HG03097 (cell line): ENCODE data around the gene JAGN1.
"Not testable (repeated sequence)": the region's sequence is repeated elsewhere in the genome, so short reads cannot be mapped to it uniquely, and the experiment has no call there.

Experiments used
- ATAC-seq: cut with Tn5 transposase; IDR thresholded peaks from one replicate; pipeline ENCODE4 v1.9.1; 2021; ENCODE audit not compliant: unreplicated experiment, low FRiP score

The JAGN1 gene

GRCh38 chr3:9915254-9916141 lies 25.1 kb downstream of the JAGN1 start:
- ATAC-seq, result no peak

- no peak for ATAC-seq
Measured at GRCh38 chr3:9916346-9916733, 25.9 kb downstream of the JAGN1 start.

GRCh38 chr3:9916734-9917680 lies 26.6 kb downstream of the JAGN1 start, which contains the start of gene IL17RC:
TSS of gene IL17RC (plus strand) at chr3:9917098. CDS start at chr3:9917316, 218 bp downstream.
- no peak for ATAC-seq

DNA sequence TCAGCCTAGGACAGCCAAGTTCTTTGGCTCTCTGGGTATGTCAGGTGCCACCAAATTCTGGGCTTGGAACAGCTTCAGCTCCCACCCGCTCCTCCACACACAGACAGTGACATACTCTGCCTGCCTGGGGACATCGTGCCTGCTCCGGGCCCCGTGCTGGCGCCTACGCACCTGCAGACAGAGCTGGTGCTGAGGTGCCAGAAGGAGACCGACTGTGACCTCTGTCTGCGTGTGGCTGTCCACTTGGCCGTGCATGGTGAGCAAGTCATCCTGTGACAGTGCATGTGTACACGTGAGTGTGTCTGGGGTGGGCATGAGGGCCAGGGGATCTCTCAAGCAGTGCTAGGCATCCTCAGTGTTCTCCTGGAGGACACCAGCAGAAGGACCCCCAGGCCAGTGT lies 27.4 kb downstream of the JAGN1 start:
- no peak for ATAC-seq

DNA sequence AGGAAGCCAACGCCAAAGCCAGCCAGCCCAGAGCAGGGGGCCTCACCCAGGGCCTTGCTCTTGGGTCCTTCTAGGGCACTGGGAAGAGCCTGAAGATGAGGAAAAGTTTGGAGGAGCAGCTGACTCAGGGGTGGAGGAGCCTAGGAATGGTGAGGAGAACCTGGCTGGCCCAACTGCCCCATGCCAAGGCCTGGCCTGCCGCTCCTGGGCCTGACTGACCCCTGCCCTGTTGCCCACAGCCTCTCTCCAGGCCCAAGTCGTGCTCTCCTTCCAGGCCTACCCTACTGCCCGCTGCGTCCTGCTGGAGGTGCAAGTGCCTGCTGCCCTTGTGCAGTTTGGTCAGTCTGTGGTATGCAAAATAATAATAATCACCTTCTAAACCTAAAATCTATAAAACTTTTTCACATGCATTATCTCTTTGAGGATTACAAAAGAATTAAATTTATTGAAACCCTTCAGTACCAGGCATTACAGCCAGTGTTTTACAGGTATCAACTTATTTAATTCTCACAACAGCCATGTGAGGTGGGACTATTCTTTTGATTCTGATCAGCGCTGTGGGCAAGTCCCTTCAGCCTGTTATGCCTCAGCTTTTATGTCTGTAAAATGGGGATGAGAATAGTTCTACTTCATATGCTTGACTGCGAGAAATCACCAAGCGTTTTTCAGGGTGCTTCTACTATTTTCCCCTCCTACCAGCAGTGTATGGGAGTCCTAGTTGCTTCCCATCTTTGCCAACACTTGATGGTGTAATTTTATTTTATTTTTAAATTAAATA lies 28.0 kb downstream of the JAGN1 start:
- no peak for ATAC-seq

GRCh38 chr3:9928158-9928557 lies 37.7 kb downstream of the JAGN1 start:
- ATAC-seq, result no peak

GRCh38 chr3:9930804-9931418 lies 40.5 kb downstream of the JAGN1 start:
- no peak for ATAC-seq

DNA sequence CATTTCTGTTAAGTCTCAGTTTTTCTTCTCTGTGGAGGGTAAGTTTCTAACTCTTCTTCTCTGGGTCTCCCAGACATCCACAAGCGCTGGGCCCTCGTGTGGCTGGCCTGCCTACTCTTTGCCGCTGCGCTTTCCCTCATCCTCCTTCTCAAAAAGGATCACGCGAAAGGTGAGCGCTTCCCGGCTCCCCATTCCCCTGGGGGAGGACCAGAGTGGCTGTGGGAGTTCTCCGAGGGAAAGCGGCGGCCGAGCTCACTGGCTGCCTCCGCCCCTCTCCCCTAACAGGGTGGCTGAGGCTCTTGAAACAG lies 42.1 kb downstream of the JAGN1 start:
- no peak for ATAC-seq

DNA sequence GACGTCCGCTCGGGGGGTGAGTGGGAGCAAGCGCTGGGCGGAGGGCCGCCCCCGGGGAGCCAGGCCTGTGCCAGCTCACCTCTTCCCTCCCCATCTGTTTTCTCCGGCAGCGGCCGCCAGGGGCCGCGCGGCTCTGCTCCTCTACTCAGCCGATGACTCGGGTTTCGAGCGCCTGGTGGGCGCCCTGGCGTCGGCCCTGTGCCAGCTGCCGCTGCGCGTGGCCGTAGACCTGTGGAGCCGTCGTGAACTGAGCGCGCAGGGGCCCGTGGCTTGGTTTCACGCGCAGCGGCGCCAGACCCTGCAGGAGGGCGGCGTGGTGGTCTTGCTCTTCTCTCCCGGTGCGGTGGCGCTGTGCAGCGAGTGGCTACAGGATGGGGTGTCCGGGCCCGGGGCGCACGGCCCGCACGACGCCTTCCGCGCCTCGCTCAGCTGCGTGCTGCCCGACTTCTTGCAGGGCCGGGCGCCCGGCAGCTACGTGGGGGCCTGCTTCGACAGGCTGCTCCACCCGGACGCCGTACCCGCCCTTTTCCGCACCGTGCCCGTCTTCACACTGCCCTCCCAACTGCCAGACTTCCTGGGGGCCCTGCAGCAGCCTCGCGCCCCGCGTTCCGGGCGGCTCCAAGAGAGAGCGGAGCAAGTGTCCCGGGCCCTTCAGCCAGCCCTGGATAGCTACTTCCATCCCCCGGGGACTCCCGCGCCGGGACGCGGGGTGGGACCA lies 42.6 kb downstream of the JAGN1 start:
- ATAC-seq, result peak; percentile 60

- ATAC-seq, result peak; percentile 84
Measured at GRCh38 chr3:9933561-9934234, 43.3 kb downstream of the JAGN1 start, which contains the start of gene CRELD1. TSS of gene CRELD1 (plus strand) at chr3:9933834. CDS start at chr3:9934439, 605 bp downstream.

- ATAC-seq, result no peak
Measured at GRCh38 chr3:9934235-9934621, 43.8 kb downstream of the JAGN1 start.

DNA sequence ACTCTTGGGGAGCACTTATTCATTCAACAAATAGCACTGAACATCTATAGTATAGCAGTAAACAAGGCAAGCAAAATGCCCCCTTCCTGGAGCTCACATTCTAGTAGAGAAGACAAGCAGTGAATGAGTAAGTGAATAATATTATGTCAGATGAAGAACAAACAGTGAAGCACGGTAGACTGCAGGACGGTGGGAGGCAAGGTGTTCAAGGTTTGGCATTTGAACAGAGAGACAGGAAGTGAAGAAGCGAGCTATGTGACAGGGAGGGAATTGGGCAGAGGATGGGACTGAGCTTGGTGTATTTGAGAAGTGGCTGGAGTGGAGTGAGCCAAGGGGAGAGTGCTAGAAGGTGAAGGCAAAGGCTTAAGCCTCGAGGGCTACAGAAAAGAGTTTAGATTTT lies 44.6 kb downstream of the JAGN1 start:
- no peak for ATAC-seq

GRCh38 chr3:9935966-9936510 lies 45.6 kb downstream of the JAGN1 start:
- no peak for ATAC-seq

GRCh38 chr3:9937486-9938238 lies 47.3 kb downstream of the JAGN1 start:
- no peak for ATAC-seq

- ATAC-seq, result no peak
Measured at GRCh38 chr3:9938966-9939365, 48.6 kb downstream of the JAGN1 start.

DNA sequence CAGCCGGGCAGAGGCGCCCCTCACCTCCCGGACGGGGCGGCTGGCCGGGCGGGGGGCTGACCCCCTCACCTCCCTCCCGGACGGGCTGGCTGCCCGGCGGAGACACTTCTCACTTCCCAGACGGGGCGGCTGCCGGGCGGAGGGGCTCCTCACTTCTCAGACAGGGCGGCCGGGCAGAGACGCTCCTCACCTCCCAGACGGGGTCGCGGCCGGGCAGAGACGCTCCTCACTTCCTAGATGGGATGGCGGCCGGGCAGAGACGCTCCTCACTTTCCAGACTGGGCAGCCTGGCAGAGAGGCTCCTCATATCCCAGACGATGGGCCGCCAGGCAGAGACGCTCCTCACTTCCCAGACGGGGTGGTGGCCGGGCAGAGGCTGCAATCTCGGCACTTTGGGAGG lies 49.5 kb downstream of the JAGN1 start:
- not testable (repeated sequence) for ATAC-seq

- no peak for ATAC-seq
Measured at GRCh38 chr3:9940746-9941145, 50.3 kb downstream of the JAGN1 start.

GRCh38 chr3:9942164-9942563 lies 51.8 kb downstream of the JAGN1 start:
- no peak for ATAC-seq
